Stimulated activated CD8-positive, alpha-beta memory T cell treated with anti-CD3 and anti-CD28 coated beads, Interleukin-7, amount 100 ng/mL, for 4 hours (primary cell): Measurements from ENCODE around the gene VSTM1.
"Not testable (repeated sequence)": the region's sequence is repeated elsewhere in the genome, so short reads cannot be mapped to it uniquely, and the experiment has no call there.

ENCODE experiments used
- DNase-seq, 2 donors: peaks; one replicate each; pipeline ENCODE4 v3.0.0-alpha.2; 2020; ENCODE audit warnings: low read depth in 2 of 2

The VSTM1 gene

DNA sequence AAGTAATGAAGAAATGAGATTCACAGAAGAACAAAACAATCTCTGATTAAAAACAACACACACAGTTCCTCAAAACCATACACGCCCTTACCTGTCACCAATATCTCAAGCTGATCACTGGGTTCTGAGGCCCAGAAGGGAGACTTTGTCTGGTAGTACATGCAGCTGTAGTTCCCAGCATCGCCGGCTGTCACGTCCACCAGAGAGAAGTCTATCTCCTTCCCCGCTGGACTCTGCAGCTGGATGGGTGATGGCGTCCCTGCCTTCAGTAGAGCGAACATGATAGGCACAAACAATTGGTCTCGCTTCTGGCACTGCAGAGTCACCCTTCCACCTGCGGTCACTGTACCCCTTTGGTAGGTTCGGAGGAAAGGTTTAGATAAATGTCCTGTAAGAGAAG is 10.1 kb upstream of the VSTM1 start:
- DNase-seq: no peak

DNA sequence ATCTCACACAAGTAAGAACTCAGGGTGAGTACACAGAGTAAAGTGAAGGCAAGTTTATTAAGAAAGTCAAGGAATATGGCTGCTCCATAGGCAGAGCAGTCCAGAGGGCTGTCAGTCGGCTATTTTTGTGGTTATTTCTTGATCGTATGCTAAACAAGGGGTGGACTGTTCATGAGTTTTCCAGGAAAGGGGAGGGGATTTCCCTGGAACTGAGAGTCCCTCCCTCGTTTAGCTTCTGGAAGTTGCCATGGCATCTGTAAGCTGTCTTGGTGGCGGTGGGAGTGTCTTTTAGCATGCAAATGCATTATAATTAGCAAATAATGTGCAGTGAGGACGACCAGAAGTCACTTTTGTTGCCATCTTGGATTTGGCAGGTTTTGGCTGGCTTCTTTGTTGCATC is 5.8 kb upstream of the VSTM1 start:
- no peak for DNase-seq

DNA sequence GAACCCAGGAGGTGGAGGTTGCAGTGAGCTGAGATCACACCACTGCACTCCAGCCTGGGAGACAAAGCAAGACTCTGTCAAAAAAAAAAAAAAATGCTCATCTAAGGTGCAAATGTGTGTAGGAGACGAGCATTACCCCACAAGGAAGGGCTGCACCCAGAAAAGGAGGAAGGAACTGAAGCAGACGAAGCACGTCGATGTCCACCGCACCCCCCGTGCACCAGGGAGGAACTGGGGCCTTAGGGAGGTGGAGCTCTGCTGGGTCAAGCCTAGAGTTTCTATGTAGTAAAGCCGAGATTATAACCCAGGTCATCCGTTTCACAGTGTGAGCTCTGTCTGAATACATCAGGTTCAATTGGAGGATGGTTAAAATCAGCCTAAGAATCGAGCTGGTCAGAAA is 1.1 kb downstream of the VSTM1 start:
- no peak for DNase-seq

DNA sequence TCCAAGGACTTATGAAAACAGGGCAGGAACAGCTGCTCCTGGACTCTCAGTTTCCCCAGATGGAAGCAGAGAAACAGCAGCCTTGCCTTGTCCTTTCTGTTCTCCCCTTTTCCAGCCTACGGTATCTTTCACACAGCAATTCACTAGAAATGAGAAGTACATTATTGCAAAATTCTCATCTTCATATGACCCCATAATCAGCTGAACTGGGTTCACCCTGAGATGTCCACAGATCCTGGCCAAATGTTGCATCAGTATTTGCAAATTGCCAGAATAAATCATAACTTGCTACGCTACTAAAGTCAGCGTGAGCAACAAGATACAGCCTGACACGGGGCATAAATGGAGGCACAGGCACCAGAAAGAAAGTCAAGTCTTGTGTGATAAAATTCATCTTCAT is 16.1 kb downstream of the VSTM1 start:
- no peak for DNase-seq

DNA sequence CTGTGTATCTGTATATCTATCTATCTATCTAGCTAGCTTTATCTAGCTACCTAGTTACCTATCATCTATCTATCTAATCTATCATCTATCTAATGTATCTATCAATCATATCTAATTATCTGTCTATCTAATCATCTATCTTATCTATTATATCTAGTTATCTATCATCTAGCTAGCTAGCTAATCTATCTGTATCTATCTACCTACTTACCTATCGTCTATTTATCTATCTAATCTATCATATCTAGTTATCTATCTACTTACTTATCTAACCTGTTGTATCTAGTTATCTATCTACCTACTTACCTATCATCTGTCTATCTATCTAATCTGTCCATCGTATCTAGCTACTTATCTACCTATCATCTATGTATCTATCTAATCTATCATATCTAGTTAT is 17.9 kb downstream of the VSTM1 start:
- no peak for DNase-seq

DNA sequence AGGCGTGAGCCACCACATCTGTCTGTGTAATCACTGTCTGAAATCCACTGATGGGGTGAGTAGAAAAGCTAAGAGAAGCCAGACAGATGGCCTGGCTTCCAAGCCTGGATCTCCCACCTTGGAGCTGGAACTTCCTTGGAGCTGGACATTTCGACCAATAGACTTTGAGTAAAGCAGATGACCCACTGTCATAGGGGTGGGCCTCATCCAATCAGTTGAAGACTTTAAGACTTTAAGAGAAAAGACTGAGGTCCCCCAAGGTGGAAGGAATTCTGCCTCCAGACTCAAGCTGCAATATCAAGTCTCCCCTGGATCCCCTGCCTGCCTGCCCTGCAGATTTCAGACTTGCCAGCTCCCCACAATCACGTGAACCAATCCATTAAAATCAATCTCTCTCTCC is 20.7 kb downstream of the VSTM1 start:
- DNase-seq: no peak

DNA sequence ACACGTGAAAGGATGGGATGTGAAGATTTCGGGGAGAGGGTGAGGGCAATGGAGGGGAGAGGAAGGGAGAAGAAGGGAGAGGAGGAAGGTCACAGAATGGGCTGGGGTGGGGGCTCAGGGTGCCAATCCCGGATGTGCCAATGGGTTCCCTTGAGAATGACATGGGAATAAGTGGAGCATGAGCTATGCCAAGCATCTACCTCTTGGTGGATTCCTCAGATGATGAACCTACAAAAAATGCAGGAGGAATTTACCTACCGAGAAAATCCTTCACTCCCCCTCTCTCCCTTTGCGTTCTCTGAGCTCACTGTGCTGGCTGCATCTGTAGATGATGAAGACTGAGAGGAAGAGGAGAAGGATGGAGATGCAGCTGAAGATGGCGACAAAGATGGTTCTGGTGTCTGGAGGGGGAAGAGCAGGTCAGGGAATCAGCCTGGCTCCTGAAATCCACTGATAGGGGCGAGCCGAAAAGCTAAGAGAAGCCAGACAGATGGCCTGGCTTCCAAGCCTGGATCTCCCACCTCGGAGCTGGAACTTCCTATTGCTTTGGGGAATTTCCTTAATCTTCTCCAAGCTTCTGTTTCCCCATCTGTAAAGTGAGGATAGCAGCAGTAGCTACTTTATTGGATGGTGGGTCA is 21.6 kb downstream of the VSTM1 start:
- DNase-seq: no peak

DNA sequence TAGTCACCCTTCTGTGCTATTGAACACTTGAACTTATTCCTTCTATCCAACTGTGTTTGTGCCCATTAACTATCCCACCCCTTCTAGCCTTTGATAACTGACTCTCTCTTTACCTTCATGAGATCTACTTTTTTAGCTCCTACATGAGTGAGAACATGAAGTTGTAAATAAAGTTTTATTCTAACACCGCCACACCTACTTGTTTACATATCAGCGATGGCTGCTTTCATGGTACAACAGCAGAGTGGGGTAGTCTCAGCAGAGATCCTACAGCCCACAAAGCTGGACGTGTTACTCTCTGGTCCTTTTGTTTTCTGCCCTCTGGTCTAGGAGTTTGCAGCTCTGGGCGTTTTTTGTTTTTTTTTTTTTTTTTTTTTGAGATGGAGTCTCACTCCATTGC is 23.7 kb downstream of the VSTM1 start:
- no peak for DNase-seq

DNA sequence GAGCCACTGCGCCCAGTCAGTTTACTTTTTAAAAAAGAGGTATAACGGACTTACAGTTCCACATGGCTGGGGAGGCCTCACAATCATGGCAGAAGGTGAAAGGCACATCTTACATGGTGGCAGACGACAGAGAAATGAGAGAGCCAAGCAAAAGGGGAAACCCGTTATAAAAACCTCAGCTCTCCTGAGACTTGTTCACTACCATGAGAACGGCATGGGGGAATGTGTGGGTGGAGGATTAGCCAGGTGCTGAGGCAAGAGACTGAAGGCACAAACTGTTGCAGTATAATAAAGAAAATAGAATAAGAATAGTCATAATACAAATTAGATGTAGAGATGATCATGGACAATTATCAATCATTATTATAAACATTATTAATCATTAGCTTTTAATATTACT is 27.2 kb downstream of the VSTM1 start:
- not testable (repeated sequence) for DNase-seq

DNA sequence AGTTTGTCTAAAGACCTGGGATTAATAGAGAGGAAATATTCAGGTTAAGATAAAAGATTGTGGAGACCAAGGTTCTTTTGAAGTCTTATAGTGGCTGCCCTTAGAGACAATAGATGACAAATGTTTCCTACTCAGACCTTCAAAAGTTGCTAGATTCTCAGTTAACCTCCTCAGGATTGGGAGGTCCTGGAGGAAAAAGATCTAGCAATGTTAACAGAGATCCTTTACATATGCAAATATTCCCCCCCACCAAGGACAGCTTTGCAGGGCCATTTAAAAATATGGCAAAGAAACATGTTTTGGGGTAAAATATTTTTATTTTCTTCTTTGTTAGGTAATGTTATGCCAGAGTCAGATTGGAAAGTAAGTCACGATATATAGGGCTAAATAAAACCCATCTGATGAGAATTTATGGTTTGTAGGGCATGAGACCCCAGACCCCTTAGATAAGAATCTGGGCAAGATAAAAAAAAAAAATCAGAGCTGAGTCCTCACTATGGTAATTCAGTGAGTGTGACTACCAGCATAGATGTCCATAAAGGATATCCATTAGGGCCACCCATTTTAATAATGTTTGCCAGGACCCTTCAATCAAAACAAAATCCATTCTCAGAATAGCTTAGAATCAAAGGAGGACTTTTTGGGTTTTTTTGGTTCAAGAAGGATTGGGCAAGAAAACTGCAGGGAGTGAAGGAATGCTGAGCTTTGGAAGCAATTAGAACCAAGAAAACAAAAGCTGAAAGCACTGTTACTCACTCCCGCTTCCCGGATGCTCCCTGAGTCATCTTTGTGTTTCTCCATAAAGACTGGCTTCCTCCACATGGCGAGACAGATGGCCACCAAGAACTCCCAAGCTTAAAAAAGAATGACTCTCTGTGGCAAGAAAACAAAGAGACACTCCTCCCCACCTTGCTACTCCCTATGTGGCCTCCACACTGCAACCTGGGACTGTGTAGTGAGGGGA is 28.2 kb downstream of the VSTM1 start:
- no peak for DNase-seq

DNA sequence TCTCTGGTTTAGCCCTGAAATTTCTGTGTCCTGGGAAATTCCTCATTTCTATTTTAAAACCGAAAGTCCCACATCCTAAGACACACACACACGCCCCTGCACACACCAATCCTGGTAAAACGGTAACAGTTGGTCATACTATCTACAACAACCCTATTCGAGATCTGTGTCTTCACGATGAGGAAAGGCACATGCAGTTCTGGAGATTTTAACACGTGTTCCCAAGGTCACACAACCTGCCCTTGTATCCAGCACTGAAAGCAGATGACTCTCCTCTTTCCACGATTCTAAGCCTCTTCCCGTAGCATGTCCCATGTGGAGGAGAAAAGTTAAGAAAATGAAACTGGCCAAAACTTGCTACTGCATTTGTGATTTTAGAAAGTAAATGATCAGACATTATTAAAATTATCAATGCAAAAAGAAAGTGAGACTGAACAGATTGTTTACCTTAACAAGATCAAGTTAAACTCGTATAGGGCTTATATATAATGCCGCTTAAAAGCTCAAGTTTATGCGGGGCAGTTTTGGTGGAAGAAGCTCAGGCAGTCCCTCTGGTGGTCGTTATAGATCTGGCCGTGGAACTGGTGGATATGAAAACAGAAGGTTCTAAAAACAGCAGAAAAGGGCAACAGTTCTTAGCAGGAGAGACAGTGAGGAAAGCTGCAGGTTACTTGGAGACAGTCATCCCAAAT is 32.7 kb downstream of the VSTM1 start:
- no peak for DNase-seq

DNA sequence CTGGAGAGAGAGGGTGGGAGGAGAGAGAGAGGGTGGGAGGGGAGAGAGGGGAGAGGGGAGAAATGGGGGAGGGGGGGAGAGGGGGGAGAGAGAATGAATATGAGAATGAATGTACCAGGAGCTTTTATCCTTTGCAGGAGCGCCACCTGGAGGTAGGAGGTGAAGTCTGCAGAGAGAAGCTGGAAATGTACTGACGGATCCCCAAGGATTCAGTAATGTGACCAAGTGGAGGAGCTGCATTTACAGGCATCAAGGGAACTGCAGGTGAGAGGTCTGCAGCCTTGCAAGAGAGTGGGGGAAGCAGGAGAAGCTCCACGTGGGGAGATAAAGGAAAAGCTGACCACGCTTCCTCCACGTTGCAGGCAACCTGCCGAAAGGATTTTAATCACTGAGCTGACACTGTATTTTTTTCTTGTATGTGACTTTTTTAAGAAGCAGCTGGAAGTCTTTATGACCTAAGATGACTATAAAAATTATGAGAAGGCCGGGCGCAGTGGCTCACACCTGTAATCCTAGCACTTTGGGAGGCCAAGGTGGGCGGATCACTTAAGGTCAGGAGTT is 33.7 kb downstream of the VSTM1 start:
- peak in 1 of 2 donors; percentile 25 for DNase-seq

DNA sequence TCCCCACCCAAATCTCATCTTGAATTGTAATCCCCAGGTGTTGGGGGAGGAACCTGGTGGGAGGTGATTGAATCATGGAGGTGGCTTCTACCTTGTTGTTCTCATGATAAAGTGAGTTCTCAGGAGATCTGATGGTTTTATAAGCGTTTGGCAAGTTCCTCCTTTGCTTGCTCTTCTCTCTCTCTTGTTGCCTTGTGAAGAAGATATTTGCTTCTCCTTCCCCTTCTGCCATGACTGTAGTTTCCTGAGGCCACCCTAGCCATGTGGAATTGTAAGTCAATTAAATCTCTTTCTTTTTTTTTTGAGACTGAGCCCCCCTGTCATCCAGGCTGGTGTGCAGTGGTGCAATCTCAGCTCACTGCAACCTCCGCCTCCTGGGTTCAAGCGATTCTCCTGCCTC is 34.4 kb downstream of the VSTM1 start:
- no peak for DNase-seq

DNA sequence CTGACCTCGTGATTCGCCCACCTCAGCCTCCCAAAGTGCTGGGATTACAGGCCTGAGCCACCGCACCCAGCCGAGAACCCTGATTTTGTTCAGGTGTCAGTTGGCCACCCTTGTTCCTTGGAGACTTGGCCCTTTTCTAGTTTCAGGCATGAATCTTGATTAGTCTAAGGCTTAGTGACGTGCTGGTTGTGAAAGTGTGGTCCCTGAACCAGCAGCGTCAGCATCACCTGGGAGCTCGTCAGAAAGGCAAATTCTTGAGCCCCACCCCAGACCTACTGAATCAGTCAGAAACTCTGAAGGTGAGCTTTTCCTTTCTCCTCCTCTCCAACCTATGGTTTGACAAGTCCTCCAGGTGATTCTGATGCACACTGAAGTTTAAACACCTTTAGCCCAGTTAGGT is 37.0 kb downstream of the VSTM1 start:
- no peak for DNase-seq

DNA sequence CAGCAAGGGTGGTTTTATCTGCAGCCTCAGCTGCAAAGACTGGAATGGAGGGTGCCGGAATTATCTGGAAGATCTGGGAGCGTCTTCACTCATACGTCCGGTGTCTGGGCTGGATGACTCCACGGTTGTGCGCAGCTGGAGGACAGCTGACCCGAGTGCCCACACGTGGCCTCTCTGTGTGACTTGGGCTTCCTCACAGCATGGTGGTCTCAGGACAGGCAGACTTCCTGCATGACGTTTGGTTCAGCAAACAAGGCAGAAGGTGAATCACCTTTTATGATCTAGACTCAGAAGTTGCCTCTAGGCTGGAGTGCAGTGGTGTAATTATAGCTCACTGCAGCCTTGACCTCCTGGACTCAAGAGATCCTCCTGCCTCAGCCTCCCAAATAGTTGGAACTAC is 39.0 kb downstream of the VSTM1 start:
- no peak for DNase-seq

DNA sequence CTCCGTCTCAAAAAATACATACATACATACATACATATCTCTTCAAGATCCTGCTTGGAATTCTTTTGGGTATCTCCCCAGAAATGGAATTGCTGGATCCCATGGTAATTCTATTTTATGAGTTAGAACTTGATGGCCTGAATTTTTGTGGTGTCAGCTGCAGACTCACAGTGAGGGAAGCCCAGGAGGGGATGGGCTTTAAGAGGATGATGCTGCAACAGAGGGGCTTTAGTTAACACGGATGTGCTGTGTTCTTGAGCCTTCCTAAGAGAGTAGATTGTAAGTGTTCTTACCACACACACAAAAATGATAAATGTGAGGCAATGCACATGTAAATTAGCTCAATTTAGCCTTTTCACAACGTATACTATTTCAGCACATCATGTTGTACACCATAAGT is 40.5 kb downstream of the VSTM1 start:
- no peak for DNase-seq

DNA sequence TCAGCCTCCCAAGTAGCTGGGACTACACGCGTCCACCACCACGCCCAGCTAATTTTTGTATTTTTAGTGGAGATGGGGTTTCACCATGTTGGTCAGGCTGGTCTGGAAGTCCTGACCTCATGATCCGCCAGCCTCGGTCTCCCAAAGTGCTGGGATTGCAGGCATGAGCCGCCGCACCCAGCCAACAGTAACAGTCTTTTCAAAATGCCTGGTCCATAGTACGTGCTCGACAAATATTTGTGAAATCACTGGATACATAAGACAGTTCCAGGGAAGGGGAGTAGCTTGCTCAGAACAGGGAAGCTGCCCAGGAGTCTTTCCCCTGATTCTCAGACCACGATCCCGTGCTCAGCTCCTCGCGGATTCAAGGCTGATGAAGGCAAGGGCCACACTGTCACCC is 41.8 kb downstream of the VSTM1 start:
- DNase-seq: no peak

DNA sequence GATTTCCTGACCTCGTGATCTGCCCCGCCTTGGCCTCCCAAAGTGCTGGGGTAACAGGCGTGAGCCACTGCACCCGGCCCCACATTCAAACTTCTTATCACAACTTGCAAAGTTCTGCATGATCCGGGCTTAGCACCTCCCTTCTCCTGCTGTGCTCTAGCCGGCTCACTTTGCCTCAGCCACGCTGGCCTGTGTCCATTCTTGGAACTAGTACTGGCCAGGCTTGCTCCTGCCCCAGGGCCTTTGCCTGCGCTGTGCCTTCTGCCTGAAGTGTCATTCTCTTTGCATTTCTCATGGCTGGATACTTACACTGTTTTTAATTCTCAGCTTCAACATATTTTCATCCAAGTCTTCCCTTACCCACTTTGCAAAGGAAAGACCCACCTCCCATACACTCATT is 42.3 kb downstream of the VSTM1 start:
- DNase-seq: no peak

DNA sequence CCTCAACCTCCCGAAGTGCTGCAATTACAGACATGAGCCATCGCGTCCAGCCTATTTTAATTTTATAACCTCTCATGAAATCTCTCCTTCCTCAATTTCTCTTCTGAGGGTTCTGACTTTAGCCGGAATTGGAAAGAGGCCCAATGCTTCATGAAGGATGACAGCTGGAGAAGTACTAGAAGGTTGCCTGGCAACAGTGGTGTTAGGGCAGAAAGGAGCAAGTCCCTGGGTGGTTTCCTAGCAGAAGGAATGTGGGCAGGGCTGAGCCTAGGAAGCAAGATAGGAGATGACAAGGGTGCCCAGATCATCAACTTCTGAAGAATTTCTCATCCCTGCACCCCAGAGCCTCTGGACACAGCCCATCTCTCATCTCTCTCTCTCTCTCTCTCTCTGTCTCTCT is 46.4 kb downstream of the VSTM1 start:
- no peak for DNase-seq

DNA sequence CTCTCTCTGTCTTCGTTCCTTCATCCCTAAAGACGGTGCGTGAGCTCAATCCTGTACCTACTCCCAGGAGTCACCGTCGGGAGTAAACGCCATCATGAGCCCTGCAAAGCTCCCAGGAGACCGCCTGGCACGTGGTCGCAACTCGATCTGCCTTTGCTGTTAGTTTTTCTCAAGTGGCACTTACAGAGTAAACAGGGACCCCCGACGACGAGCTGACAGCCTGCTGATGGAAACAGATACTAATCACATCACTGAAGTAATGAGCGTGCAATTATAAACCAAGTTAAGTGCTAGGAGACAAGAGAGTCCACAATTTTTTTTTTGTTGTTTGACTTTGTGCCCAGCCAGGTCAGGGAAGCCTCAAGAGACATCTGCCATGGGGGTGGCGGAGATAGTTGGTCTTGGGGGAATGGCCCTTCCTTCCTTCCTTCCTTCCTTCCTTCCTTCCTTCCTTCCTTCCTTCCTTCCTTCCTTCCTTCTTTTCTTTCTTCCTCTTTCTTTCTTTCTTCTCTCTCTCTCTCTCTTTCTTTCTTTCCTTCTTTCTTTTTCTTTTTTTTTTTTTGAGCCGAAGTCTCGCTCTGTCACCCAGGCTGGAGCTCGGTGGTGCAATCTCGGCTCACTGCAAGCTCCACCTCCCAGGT is 48.7 kb downstream of the VSTM1 start:
- DNase-seq: no peak

DNA sequence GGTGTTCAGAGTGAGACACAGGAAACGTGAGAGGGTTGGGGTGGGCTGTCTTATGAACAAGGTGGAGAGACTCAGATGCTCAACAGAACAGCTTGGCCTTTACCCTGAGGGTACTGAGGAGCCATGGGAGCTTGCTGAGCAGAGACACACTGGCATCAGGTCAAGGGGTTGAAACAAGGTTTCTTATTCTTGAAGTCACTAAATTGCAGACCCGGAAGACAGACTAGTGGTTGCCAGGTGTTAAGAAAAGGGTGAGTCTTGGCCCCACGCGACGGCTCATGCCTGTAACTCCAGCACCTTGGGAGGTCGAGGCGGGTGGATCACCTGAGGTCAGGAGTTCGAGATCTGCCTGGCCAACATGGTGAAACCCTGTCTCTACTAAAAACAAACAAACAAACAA is 49.8 kb downstream of the VSTM1 start:
- DNase-seq: no peak
